ENCODE measurements around the gene NDEL1.

DNA sequence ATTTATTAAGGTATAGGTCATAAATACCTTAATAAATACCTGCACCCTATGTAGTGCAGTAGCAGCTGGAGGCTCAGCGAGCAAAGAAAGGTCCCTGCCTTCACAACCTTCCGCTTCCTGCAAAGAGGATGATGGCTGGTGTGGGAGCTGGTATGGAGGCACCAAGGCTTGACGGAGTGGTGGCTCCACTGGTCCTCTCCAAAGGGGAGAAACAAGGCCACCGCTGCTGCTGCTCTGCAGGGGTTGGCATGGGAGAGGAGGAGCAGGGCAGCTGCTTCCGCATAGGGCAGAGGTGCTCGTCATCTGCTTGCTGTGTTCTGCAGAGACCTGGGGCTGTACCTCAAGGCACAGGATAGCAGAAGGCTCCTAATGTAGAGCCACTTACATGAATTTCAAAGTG is 52.8 kb downstream of the NDEL1 start:
- TF ChIP-seq CTCF (IDR thresholded peaks at IDR 0.05), result no peak
- TF ChIP-seq POLR2A (IDR thresholded peaks at IDR 0.05), result no peak
